Fibroblast of villous mesenchyme (primary cell): Measurements from ENCODE around the gene SPATA13. TPM values are rescaled to one million over a fixed set of nuclear protein-coding genes. Genes with fewer than 3 reads are reported as not detected.

ENCODE experiments used
- DNase-seq: peaks from one replicate; pipeline ENCODE4 v3.0.0-alpha.2; 2010; ENCODE audit warnings: low read depth
- H3K4me3 ChIP-seq: 2 replicates; pipeline ENCODE4 v1.5.1; 2011; ENCODE audit warnings: low read depth, mild to moderate bottlenecking, low read length
- total RNA-seq: library from RNA; depleted of rRNA; stranded (reverse); fragments of >200 nt; gene quantifications from 2 replicates; pipeline ENCODE4 v1.2.3, GENCODE V29; 2012
- TF ChIP-seq, protein P1 (sequence below): IDR thresholded peaks from 2 replicates; pipeline ENCODE4 v1.5.1; 2012; ENCODE audit warnings: low read depth, mild to moderate bottlenecking, low read length; ENCODE audit not compliant: insufficient read depth

The SPATA13 gene
- total RNA-seq, 1 donor = 19.9 TPM

DNA sequence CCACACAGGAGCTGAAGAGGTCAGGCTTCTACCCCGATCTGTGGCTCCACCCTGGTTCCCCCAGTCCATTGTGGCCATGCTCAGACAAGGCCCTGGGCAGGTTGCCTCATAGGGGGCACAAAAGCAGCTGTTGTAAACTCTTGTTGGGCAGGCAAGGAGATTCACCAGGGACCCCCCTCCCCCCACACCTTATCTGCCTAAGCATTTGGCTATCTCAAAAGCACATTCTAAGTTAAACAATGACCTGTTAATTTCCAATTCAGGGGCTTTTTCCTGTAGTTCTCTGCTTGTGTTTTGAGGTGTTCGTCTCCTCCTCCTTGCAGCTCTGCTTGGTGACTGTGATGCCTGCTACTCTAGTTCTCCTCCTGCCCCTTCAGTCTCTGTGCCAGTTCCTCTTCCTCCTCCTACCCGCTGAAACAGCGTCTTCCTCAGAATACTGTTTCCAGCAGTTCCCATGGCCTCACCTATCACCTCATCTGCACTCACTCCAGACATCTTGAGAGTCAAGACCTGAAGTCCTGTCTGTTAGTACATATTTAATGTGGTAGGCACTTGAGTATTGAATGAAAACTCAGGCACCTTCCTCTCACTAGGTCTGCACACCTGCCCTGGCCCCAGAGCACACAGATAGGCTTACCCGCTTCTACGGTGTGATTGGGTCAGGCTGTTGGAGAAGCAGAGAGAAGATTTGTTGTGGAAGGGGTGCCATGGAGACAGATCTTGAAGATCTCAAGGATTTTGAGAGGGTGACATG is 31.7 kb downstream of the SPATA13 start:
- no peak overlapping the region for H3K4me3 ChIP-seq
- TF ChIP-seq, protein P1, sequence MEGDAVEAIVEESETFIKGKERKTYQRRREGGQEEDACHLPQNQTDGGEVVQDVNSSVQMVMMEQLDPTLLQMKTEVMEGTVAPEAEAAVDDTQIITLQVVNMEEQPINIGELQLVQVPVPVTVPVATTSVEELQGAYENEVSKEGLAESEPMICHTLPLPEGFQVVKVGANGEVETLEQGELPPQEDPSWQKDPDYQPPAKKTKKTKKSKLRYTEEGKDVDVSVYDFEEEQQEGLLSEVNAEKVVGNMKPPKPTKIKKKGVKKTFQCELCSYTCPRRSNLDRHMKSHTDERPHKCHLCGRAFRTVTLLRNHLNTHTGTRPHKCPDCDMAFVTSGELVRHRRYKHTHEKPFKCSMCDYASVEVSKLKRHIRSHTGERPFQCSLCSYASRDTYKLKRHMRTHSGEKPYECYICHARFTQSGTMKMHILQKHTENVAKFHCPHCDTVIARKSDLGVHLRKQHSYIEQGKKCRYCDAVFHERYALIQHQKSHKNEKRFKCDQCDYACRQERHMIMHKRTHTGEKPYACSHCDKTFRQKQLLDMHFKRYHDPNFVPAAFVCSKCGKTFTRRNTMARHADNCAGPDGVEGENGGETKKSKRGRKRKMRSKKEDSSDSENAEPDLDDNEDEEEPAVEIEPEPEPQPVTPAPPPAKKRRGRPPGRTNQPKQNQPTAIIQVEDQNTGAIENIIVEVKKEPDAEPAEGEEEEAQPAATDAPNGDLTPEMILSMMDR = no peak
- DNase-seq = no peak

DNA sequence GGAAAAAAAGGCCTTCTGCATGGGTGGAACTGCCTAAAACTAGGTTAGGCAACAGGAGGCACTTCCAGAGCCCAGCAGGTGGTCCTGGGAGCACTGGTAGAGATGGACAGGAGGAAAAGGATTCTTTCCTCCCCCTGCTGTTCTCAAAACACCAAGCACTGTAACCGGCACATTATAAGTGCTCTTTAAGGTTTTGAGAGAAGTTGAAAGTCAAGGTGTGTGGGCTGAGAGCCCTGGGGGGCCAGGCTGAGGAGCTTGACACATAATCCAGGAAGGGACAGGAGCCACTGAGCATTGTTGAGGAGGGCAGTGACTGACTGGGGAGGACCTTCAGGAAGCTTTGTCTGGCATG is 32.3 kb downstream of the SPATA13 start:
- DNase-seq = no peak

DNA sequence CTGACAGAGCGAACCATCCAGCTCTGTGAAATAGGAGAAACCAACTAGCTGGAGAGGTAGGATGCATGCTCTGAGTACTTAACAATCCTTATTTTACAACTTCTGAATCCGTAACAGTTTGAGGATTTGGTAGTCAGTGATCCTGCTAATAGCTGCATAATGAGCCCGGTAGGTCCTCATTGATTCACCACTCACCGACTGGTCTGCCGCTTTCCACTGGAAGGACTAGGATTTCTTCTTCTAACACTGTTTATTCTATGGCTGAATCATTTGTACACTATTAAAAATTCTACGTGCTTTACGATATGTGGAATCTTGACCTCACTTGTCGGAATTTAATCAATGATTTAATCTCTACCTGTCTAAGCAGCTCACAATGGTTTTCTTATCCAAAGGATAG is 33.9 kb downstream of the SPATA13 start:
- TF ChIP-seq, protein P1 = no peak
- no peak overlapping the region for H3K4me3 ChIP-seq
- DNase-seq = no peak

More for the DNA sequence above, 32.3 kb downstream of the SPATA13 start:
- TF ChIP-seq, protein P1 = no peak
- H3K4me3 ChIP-seq = no peak overlapping the region

DNA sequence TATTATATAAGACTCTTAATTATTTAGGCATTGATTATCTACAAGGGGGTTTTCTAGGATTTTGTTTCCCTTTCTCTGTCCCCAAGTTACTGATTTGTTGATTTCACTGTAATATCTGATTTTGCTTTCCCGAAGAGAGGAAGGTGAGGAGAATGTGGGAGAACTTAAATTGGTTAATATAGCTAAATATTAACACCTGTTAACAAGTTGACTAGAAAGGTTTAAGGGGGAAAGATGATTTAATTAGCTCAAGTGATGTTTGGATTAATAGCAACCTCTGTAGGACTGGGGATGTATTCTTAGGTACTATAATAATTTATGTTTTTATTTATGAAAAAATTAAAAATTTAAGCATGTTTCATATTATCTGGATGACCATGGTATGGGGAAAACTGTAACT is 35.1 kb downstream of the SPATA13 start:
- no peak for DNase-seq
- TF ChIP-seq, protein P1 = no peak
- no peak overlapping the region for H3K4me3 ChIP-seq

DNA sequence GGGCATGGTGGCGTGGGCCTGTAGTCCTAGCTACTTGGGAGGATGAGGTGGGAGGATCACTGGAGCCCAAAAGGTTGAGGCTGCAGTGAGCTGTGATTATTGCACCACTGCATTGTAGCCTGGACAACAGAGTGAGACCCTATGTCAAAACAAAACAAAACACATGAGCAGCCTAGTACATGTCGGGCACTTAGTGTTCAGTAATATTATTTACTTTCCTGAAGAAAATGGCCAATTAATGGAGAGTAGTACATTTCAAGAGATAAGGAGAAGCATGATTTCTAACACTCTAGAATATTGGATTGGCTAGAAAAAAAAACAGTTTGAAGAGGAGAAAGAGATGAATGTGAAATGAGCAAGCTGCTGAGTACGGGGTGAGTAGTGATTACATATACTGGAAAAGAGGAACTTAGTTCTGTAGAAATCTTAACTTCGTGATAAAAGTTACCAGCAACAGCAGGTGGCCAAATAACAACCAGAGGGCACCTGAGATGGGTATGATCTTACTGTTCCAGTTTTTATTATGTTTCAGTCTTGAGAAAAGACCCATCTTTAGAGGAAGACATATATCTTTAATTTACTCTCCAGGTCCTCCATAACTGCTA is 36.2 kb downstream of the SPATA13 start:
- no peak overlapping the region for H3K4me3 ChIP-seq
- TF ChIP-seq, protein P1 = no peak
- DNase-seq = no peak

DNA sequence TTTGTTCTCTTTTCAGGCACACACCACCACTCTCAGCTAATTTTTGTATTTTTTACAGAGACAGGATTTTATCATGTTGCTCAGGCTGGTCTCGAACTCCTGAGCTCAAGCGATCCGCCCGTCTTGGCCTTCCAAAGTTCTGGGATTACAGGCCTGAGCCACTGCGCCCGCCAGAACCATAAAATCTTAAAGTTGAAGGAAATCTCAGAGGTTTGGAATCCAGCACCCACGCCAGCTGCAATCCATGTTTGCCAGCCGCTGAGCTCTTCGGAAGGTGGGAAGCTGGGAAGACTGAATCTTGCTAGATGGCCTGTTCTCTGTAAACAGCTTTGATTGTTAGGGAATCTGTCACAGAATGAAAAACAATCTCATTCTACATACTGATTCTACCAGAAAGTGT is 38.5 kb downstream of the SPATA13 start:
- TF ChIP-seq, protein P1 = no peak
- DNase-seq = peak; percentile 73
- no peak overlapping the region for H3K4me3 ChIP-seq
